Keratinocyte (primary cell): Measurements from ENCODE around the gene DOK5.

Experiments used
- EZH2 ChIP-seq: IDR thresholded peaks from one replicate; pipeline ENCODE4 v1.6.1; 2012; ENCODE audit warnings: inconsistent platforms, mild to moderate bottlenecking, low read length, moderate library complexity
- TF ChIP-seq, protein P1 (sequence below), 3 experiments: IDR thresholded peaks in 1 of 3; conservative IDR thresholded peaks in 1 of 3; optimal IDR thresholded peaks in 1 of 3; 2 replicates in 2 of 3; 3 replicates in 1 of 3; pipeline versions ENCODE3 to v1.5.1; 2011; ENCODE audit warnings: low read length in 3 of 3, mild to moderate bottlenecking in 3 of 3, moderate library complexity in 2 of 3, control low read depth in 1 of 3, inconsistent platforms in 1 of 3; ENCODE audit not compliant: insufficient read depth in 2 of 3; ENCODE audit errors: extremely low read depth in 1 of 3

- TF ChIP-seq, protein P1, sequence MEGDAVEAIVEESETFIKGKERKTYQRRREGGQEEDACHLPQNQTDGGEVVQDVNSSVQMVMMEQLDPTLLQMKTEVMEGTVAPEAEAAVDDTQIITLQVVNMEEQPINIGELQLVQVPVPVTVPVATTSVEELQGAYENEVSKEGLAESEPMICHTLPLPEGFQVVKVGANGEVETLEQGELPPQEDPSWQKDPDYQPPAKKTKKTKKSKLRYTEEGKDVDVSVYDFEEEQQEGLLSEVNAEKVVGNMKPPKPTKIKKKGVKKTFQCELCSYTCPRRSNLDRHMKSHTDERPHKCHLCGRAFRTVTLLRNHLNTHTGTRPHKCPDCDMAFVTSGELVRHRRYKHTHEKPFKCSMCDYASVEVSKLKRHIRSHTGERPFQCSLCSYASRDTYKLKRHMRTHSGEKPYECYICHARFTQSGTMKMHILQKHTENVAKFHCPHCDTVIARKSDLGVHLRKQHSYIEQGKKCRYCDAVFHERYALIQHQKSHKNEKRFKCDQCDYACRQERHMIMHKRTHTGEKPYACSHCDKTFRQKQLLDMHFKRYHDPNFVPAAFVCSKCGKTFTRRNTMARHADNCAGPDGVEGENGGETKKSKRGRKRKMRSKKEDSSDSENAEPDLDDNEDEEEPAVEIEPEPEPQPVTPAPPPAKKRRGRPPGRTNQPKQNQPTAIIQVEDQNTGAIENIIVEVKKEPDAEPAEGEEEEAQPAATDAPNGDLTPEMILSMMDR (optimal IDR thresholded peaks at IDR 0.05 in 1 of 3, IDR thresholded peaks at IDR 0.05 in 1 of 3, conservative IDR thresholded peaks at IDR 0.05 in 1 of 3; ENCODE audit: extremely low read depth in 1 of 3, insufficient read depth in 2 of 3, low read length in 3 of 3): no peak
- no peak for TF ChIP-seq EZH2
Measured at GRCh38 chr20:54658525-54658924, 183.1 kb downstream of the DOK5 start.
